ENCODE results near the gene AUH.

Gene AUH

GRCh38 chr9:91303741-91304415, 57.8 kb downstream of the AUH start:
- no peak for TF ChIP-seq CTCF (IDR thresholded peaks at IDR 0.05; ENCODE audit: insufficient read depth, low read depth, low read length, missing control alignments)
- no peak overlapping the region for H3K4me3 ChIP-seq (ENCODE audit: low read depth, low read length)
- DNase-seq (ENCODE audit: low read depth), result no peak

- DNase-seq (ENCODE audit: low read depth), result no peak
- H3K4me3 ChIP-seq (ENCODE audit: low read depth, low read length), result no peak overlapping the region
- no peak for TF ChIP-seq CTCF (IDR thresholded peaks at IDR 0.05; ENCODE audit: insufficient read depth, low read depth, low read length, missing control alignments)
Measured at GRCh38 chr9:91302831-91303230, 58.9 kb downstream of the AUH start.

GRCh38 chr9:91301161-91301560, 60.6 kb downstream of the AUH start:
- H3K4me3 ChIP-seq (ENCODE audit: low read depth, low read length), result no peak overlapping the region
- DNase-seq (ENCODE audit: low read depth), result no peak
- no peak for TF ChIP-seq CTCF (IDR thresholded peaks at IDR 0.05; ENCODE audit: insufficient read depth, low read depth, low read length, missing control alignments)

GRCh38 chr9:91298311-91298710, 63.4 kb downstream of the AUH start:
- DNase-seq (ENCODE audit: low read depth), result no peak
- no peak for TF ChIP-seq CTCF (IDR thresholded peaks at IDR 0.05; ENCODE audit: insufficient read depth, low read depth, low read length, missing control alignments)

GRCh38 chr9:91297306-91297705, 64.4 kb downstream of the AUH start:
- no peak for DNase-seq (ENCODE audit: low read depth)
- no peak overlapping the region for H3K4me3 ChIP-seq (ENCODE audit: low read depth, low read length)
- no peak for TF ChIP-seq CTCF (IDR thresholded peaks at IDR 0.05; ENCODE audit: insufficient read depth, low read depth, low read length, missing control alignments)

More at GRCh38 chr9:91298311-91298710, 63.4 kb downstream of the AUH start:
- H3K4me3 ChIP-seq (ENCODE audit: low read depth, low read length), result no peak overlapping the region

- no peak overlapping the region for H3K4me3 ChIP-seq (ENCODE audit: low read depth, low read length)
- no peak for DNase-seq (ENCODE audit: low read depth)
- TF ChIP-seq CTCF (IDR thresholded peaks at IDR 0.05; ENCODE audit: insufficient read depth, low read depth, low read length, missing control alignments), result no peak
Measured at GRCh38 chr9:91296354-91296753, 65.4 kb downstream of the AUH start.

- no peak for DNase-seq (ENCODE audit: low read depth)
- no peak for TF ChIP-seq CTCF (IDR thresholded peaks at IDR 0.05; ENCODE audit: insufficient read depth, low read depth, low read length, missing control alignments)
- no peak overlapping the region for H3K4me3 ChIP-seq (ENCODE audit: low read depth, low read length)
Measured at GRCh38 chr9:91295357-91295756, 66.4 kb downstream of the AUH start.

Measured in GM12865 (cell line).